DOHH2 (cell line): Measurements from ENCODE around the gene GRIP2.

ENCODE experiments used
- H3F3A ChIP-seq: fragments of 200-600 bp; sonication (generic), shearing (Covaris generic); 2 replicates; pipeline ENCODE4 v1.6.0; 2016; ENCODE audit warnings: antibody characterized with exemption, mild to moderate bottlenecking; ENCODE audit not compliant: control insufficient read depth, insufficient read depth
- H3K27ac ChIP-seq: fragments of 200-600 bp; sonication (generic); 2 replicates; pipeline ENCODE4 v1.5.1; 2014; ENCODE audit warnings: low read depth, mild to moderate bottlenecking, low read length, moderate library complexity
- H3K27me3 ChIP-seq: fragments of 200-600 bp; sonication (generic); 2 replicates; pipeline ENCODE4 v1.6.1; 2014; ENCODE audit warnings: mild to moderate bottlenecking, low read length, mixed read lengths; ENCODE audit not compliant: control insufficient read depth
- H3K36me3 ChIP-seq: fragments of 200-600 bp; sonication (generic); 2 replicates; pipeline ENCODE4 v1.6.1; 2014; ENCODE audit warnings: mild to moderate bottlenecking, low read length, moderate library complexity, mixed read lengths; ENCODE audit not compliant: control insufficient read depth
- H3K4me1 ChIP-seq: fragments of 200-600 bp; sonication (generic); 2 replicates; pipeline ENCODE4 v1.6.1; 2014; ENCODE audit warnings: mild to moderate bottlenecking, low read length, mixed read lengths; ENCODE audit not compliant: control insufficient read depth
- H3K4me2 ChIP-seq: fragments of 200-600 bp; sonication (generic); 2 replicates; pipeline ENCODE4 v1.6.0; 2014; ENCODE audit warnings: mild to moderate bottlenecking, low read length, moderate library complexity
- H3K4me3 ChIP-seq: fragments of 200-600 bp; sonication (generic); 2 replicates; pipeline ENCODE4 v1.5.1; 2014; ENCODE audit warnings: mild to moderate bottlenecking, low read length, mixed read lengths
- H3K79me2 ChIP-seq: fragments of 200-600 bp; sonication (generic); 2 replicates; pipeline ENCODE4 v1.6.1; 2014; ENCODE audit warnings: mild to moderate bottlenecking, low read length, mixed read lengths; ENCODE audit not compliant: control insufficient read depth
- H3K9me2 ChIP-seq: fragments of 200-600 bp; sonication (generic); replicated peaks from 2 replicates; pipeline ENCODE4 v1.6.1; 2014; ENCODE audit warnings: mild to moderate bottlenecking, low read length, mixed read lengths; ENCODE audit not compliant: control insufficient read depth
- H3K9me3 ChIP-seq: fragments of 200-600 bp; sonication (generic); 2 replicates; pipeline ENCODE4 v1.6.1; 2014; ENCODE audit warnings: antibody characterized with exemption, low read length, mixed read lengths; ENCODE audit not compliant: control insufficient read depth, insufficient read depth
- H4K20me1 ChIP-seq: fragments of 200-600 bp; sonication (generic); 2 replicates; pipeline ENCODE4 v1.6.0; 2014; ENCODE audit warnings: low read depth, mild to moderate bottlenecking, antibody characterized with exemption, low read length, moderate library complexity; ENCODE audit not compliant: control insufficient read depth, insufficient read depth
- CTCF ChIP-seq: fragments of 200-600 bp; sonication (generic); IDR thresholded peaks from one replicate; pipeline ENCODE4 v1.5.1; 2014; ENCODE audit warnings: antibody characterized with exemption, mild to moderate bottlenecking, low read depth, low read length; ENCODE audit not compliant: poor library complexity, severe bottlenecking
- EZH2phosphoT487 ChIP-seq: fragments of 200-600 bp; sonication (generic); IDR thresholded peaks from 2 replicates; pipeline ENCODE4 v1.6.1; 2017; ENCODE audit warnings: borderline replicate concordance, mild to moderate bottlenecking, antibody characterized with exemption, low read length, moderate library complexity, mixed read lengths

GRIP2 gene

GRCh38 chr3:14546041-14546440, 5.9 kb upstream of the GRIP2 start:
- no peaks in the 10 kb centered on the region for H3F3A ChIP-seq
- H3K27me3 ChIP-seq, result peaks cover 20% of the 10 kb centered on the region
- H3K9me2 ChIP-seq, result no peaks in the 10 kb centered on the region
- no peaks in the 10 kb centered on the region for H4K20me1 ChIP-seq
- no peaks in the 10 kb centered on the region for H3K79me2 ChIP-seq
- no peaks in the 10 kb centered on the region for H3K9me3 ChIP-seq
- no peak for TF ChIP-seq CTCF
- TF ChIP-seq EZH2phosphoT487, result no peak
- no peak overlapping the region for H3K4me2 ChIP-seq
- H3K36me3 ChIP-seq, result no peaks in the 10 kb centered on the region
- H3K27ac ChIP-seq, result no peak overlapping the region
- H3K4me3 ChIP-seq, result no peak overlapping the region
- H3K4me1 ChIP-seq, result no peaks in the 10 kb centered on the region

- Histone ChIP-seq H3K4me3 (no peak overlapping the region), H3K9me2 (no peaks in the 10 kb centered on the region), H3K36me3 (no peaks in the 10 kb centered on the region), H3K4me1 (no peaks in the 10 kb centered on the region), H3K27ac (no peak overlapping the region), H3K9me3 (no peaks in the 10 kb centered on the region), H3K79me2 (no peaks in the 10 kb centered on the region), H3K4me2 (no peak overlapping the region), H3F3A (no peaks in the 10 kb centered on the region), H3K27me3 (peaks cover 20% of the 10 kb centered on the region), H4K20me1 (no peaks in the 10 kb centered on the region)
- TF ChIP-seq CTCF (no peak), EZH2phosphoT487 (no peak)
Measured at GRCh38 chr3:14545251-14545635, 5.1 kb upstream of the GRIP2 start.

- no peaks in the 10 kb centered on the region for H3K36me3 ChIP-seq
- no peaks in the 10 kb centered on the region for H3K4me1 ChIP-seq
- H3F3A ChIP-seq, result no peaks in the 10 kb centered on the region
- H3K4me3 ChIP-seq, result no peak overlapping the region
- H3K9me3 ChIP-seq, result no peaks in the 10 kb centered on the region
- H3K4me2 ChIP-seq, result no peak overlapping the region
- H4K20me1 ChIP-seq, result no peaks in the 10 kb centered on the region
- no peaks in the 10 kb centered on the region for H3K79me2 ChIP-seq
- no peak for TF ChIP-seq CTCF
- TF ChIP-seq EZH2phosphoT487, result no peak
- no peaks in the 10 kb centered on the region for H3K9me2 ChIP-seq
- H3K27me3 ChIP-seq, result peaks cover 20% of the 10 kb centered on the region
- H3K27ac ChIP-seq, result no peak overlapping the region
Measured at GRCh38 chr3:14544282-14545250, 4.4 kb upstream of the GRIP2 start.
